GM18505 (cell line): Measurements from ENCODE around the gene MEF2C.

Source experiments
- ATAC-seq: cut with Tn5 transposase; IDR thresholded peaks from one replicate; pipeline ENCODE4 v1.9.1; 2021; ENCODE audit not compliant: unreplicated experiment
- POLR2A ChIP-seq: IDR thresholded peaks from 4 replicates; pipeline ENCODE4 v1.6.1; 2011; ENCODE audit warnings: borderline replicate concordance; ENCODE audit not compliant: insufficient read depth, insufficient read length; ENCODE audit errors: extremely low read depth

MEF2C gene

GRCh38 chr5:88746438-88746882 is 136.5 kb downstream of the MEF2C start:
- peak; percentile 74 for ATAC-seq
- TF ChIP-seq POLR2A: no peak

DNA sequence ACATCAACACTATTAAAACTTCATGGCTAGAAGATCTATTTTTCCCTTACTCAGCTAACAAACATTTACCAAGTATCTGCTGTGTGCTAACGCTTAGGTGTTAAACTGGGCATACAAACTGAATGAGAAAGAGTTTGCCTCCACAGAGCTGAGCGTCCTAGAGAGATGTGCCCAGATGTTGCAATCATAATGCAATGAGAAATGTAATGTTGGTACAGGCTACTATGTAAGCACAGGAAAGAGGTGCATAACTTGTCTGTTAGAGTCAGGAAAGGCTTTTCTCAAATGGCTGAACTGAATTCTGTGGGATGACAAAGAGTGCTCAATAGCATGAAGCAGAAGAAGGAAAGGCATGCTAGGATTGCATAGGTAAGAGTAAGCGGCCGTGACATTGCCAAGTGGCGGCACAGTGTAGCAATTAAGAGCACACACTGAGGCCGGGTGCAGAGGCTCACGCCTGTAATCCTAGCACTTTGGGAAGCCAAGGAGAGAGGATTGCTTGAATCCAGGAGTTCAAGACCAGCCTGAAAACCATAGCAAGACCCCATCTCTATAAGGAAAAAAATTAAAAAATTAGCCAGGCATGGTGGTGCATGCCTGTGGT is 137.8 kb downstream of the MEF2C start:
- no peak for TF ChIP-seq POLR2A
- no peak for ATAC-seq

DNA sequence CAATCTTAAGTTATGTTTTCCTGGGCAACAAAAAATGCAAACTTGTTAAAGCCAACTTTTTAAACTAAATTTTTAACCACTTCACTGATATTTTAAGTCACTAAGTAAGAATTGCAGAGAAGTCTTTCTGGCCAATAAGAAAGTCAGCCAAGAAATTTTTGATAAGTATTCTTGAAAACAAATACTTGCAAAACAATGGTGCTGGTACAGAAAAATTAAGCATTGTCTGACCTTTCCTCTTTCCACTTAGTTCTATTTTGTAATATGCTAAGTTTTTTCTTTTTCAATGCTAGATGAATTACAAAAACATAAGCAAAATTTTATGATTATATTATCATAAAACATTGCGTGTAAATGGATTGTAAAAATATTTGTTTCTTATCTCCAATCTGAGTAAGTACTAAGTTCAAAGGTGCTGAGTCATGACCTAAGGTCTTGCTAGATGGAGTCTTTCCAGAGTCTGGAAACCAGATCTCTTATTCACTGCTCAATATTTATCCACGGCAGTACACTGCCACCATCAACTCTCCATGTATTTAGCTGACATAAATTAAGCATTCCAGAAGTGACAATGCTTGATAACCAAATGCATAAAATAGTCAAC is 139.7 kb downstream of the MEF2C start:
- no peak for TF ChIP-seq POLR2A
- no peak for ATAC-seq

DNA sequence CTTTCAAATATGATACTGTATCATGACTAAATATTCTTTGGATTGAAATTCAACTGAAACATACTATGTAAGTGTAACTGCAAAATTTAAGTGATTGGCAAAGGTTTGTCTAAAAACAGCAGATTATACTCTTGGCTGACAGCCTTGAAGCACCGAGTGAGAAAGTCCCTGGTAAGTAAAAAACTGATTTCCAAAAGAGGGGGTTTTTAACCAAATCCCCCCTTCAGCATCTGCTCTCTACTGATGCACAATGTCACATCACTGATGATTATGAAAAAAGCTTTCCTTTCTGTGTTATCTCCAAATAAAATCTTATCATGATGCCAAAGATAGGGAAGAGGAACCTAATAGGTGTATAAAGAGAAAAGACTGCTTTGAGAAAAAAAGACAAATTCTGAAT is 141.0 kb downstream of the MEF2C start:
- no peak for ATAC-seq

GRCh38 chr5:88740604-88741185 is 142.3 kb downstream of the MEF2C start:
- no peak for ATAC-seq
- TF ChIP-seq POLR2A: no peak

More for the DNA sequence above, 141.0 kb downstream of the MEF2C start:
- TF ChIP-seq POLR2A: no peak

DNA sequence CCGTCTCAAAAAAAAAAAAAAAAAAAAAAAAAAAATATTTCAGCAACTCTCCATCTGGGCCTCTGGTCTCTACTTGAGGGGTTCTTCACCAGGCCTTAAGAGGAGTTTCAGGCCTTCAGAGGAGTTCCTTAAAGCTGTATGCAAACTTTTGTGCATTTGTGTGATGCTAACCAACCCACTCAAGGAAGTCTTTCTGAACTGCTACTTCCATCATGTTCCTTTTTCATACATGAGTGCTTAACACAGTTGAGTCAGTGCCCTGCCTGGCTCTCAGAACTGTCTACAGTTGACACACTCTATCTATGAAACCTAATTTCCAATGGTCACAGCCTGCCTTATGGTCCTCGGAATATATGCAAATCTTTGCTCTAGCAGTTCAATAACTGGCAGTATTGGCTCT is 146.5 kb downstream of the MEF2C start:
- TF ChIP-seq POLR2A: no peak
- peak; percentile 37 for ATAC-seq

DNA sequence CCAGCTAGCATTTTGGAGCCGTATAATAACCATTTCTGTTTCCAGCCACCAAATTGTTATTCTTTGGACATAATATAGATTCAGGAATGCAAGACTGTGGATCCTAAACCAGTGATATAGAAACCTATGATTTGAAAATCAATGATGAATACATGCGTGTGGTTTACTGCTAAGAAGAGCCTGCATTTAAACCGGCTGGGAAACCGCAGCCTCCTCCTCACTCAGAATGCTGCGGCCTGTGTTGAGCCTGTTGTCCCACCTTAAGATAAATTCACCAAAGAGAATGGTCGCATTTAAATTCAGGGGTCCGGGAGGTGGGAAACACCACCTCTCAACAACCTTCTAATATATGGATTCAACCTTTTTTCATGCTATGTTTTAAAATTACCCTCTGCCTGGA is 148.0 kb downstream of the MEF2C start:
- no peak for ATAC-seq
- TF ChIP-seq POLR2A: no peak

DNA sequence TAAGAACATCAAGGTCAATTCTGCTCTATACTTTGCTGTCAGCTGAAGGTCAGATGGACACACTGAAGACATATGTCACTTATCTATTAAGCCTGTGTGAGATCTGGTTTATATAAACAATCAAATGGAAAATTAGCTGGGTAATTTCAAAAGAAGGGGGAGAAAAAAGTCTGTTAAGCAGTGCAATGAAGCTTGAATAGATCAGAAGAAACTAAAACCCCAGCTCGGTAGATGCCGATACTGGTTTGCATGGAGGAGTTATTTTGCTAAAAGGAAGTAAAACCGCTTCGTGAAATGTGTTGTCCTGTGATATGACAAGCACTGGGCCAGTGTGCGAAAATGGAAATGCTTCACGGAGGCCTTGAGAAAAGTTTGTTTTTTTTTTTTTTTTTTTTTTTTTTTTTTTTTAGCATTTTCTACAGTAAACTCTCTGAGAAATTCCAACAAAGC is 148.8 kb downstream of the MEF2C start:
- TF ChIP-seq POLR2A: no peak
- ATAC-seq: peak; percentile 47

GRCh38 chr5:88732862-88733261 is 150.1 kb downstream of the MEF2C start:
- ATAC-seq: no peak
- TF ChIP-seq POLR2A: peak; percentile 6

GRCh38 chr5:88732181-88732633 is 150.8 kb downstream of the MEF2C start:
- TF ChIP-seq POLR2A: peak; percentile 5
- ATAC-seq: peak; percentile 49

- no peak for TF ChIP-seq POLR2A
- no peak for ATAC-seq
These were observed 153.2 kb downstream of the MEF2C start for GRCh38 chr5:88729829-88730182.

- ATAC-seq: peak; percentile 32
- no peak for TF ChIP-seq POLR2A
These were observed 153.7 kb downstream of the MEF2C start for GRCh38 chr5:88729084-88729828.

DNA sequence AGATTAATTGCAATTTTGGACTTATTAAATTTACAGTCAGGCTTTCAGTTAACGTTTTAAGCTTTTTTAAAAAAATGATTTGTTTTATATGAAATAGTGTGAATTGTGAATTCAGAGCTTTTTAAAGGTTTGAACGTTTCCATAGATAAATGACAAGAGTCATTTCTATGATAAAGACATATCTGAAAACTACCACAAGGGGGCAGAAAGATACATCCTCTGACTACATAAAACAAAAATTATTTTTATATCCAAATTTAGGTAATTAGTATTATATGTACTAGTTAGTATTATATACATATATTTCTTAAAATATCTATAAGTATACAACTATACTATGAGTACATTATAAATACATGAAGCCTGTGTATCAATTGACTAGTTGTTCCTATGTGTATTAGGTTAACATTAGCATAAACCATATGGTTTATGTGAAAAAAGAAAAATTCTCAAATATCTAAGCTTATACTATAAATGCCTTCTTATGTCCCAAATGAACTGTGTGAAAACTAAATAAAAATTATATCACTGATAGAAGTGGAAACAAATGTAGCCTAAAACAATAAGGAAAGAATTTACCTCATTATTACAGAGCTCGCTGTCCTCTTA is 155.2 kb downstream of the MEF2C start:
- TF ChIP-seq POLR2A: no peak

More for the DNA sequence above, 155.2 kb downstream of the MEF2C start:
- ATAC-seq: no peak
